Stomach smooth muscle (tissue), 2 donors: ENCODE data around the gene TBC1D8B.
"Not testable (repeated sequence)": the region's sequence is repeated elsewhere in the genome, so short reads cannot be mapped to it uniquely, and the experiment has no call there.

ENCODE experiments used
- H3K27ac ChIP-seq: one replicate; pipeline ENCODE4 v1.7.0; 2013; ENCODE audit warnings: mild to moderate bottlenecking, low read length, inconsistent platforms
- H3K27me3 ChIP-seq, 2 donors: one replicate each; pipeline ENCODE4 v1.7.0; 2013; ENCODE audit warnings: low read length in 2 of 2; ENCODE audit not compliant: insufficient read depth in 2 of 2, control insufficient read depth in 1 of 2
- H3K36me3 ChIP-seq, 2 donors: one replicate each; pipeline ENCODE4 v1.7.0; 2013; ENCODE audit warnings: low read length in 2 of 2; ENCODE audit not compliant: control insufficient read depth in 2 of 2, insufficient read depth in 2 of 2
- H3K4me1 ChIP-seq: one replicate; pipeline ENCODE4 v1.7.0; 2013; ENCODE audit warnings: low read length; ENCODE audit not compliant: control insufficient read depth, insufficient read depth
- H3K4me3 ChIP-seq, 2 donors: one replicate each; pipeline ENCODE4 v1.7.0; 2013; ENCODE audit warnings: low read length in 2 of 2
- H3K9ac ChIP-seq, 2 donors: one replicate each; pipeline ENCODE4 v1.7.0; 2013; ENCODE audit warnings: low read length in 2 of 2, mild to moderate bottlenecking in 1 of 2
- H3K9me3 ChIP-seq, 2 donors: one replicate each; pipeline ENCODE4 v1.7.0; 2013; ENCODE audit warnings: low read length in 2 of 2; ENCODE audit not compliant: control insufficient read depth in 2 of 2
- donor health status: healthy.
- donor health status: Pancreatic carcinoma.

The TBC1D8B gene

GRCh38 chrX:106802388-106803275 is at the start of gene TBC1D8B:
TSS of gene TBC1D8B (plus strand) at chrX:106802673. CDS start at chrX:106802854, 181 bp downstream.
- peak within 1 kb of the TSS; percentile 48 to 79 for H3K4me3 ChIP-seq
- H3K9me3 ChIP-seq: no peaks in the 10 kb centered on the region
- no peak within 1 kb of the TSS for H3K27ac ChIP-seq
- H3K4me1 ChIP-seq: peaks cover 2% of the 10 kb centered on the region
- no peaks in the 10 kb centered on the region for H3K36me3 ChIP-seq
- peaks cover 0 to 18% of the 10 kb centered on the region in 2 donors for H3K27me3 ChIP-seq
- H3K9ac ChIP-seq: peak within 1 kb of the TSS; percentile 3 to 48

- not testable (repeated sequence) for H3K9me3 ChIP-seq, H3K4me3 ChIP-seq
Observed at GRCh38 chrX:106769288-106769687, 33.2 kb upstream of the TBC1D8B start.

GRCh38 chrX:106774981-106775380 is 27.5 kb upstream of the TBC1D8B start:
- Histone ChIP-seq H3K36me3 (no peaks in the 10 kb centered on the region), H3K9me3 (no peaks in the 10 kb centered on the region), H3K4me1 (no peaks in the 10 kb centered on the region), H3K4me3 (no peak overlapping the region), H3K27ac (no peak overlapping the region), H3K27me3 (peaks cover 0 to 2% of the 10 kb centered on the region in 2 donors), H3K9ac (no peak overlapping the region)

More at GRCh38 chrX:106769288-106769687, 33.2 kb upstream of the TBC1D8B start:
- not testable (repeated sequence) for H3K36me3 ChIP-seq, H3K27ac ChIP-seq, H3K4me1 ChIP-seq, H3K27me3 ChIP-seq, H3K9ac ChIP-seq

- Histone ChIP-seq H3K36me3 (no peaks in the 10 kb centered on the region), H3K27me3 (peaks cover 0 to 3% of the 10 kb centered on the region in 2 donors), H3K9me3 (no peaks in the 10 kb centered on the region), H3K27ac (no peak overlapping the region), H3K4me1 (no peaks in the 10 kb centered on the region), H3K9ac (no peak overlapping the region), H3K4me3 (no peak overlapping the region)
Observed at GRCh38 chrX:106780264-106780663, 22.2 kb upstream of the TBC1D8B start.

GRCh38 chrX:106780664-106781377 is 21.7 kb upstream of the TBC1D8B start:
- H3K27me3 ChIP-seq: peaks cover 0 to 5% of the 10 kb centered on the region in 2 donors
- H3K27ac ChIP-seq: no peak overlapping the region
- no peaks in the 10 kb centered on the region for H3K9me3 ChIP-seq

GRCh38 chrX:106783716-106784115 is 18.8 kb upstream of the TBC1D8B start:
- H3K27me3 ChIP-seq: peaks cover 0 to 5% of the 10 kb centered on the region in 2 donors
- H3K36me3 ChIP-seq: no peaks in the 10 kb centered on the region
- H3K9ac ChIP-seq: no peak overlapping the region
- H3K9me3 ChIP-seq: no peaks in the 10 kb centered on the region
- H3K4me3 ChIP-seq: no peak overlapping the region
- no peaks in the 10 kb centered on the region for H3K4me1 ChIP-seq
- H3K27ac ChIP-seq: no peak overlapping the region

More at GRCh38 chrX:106780664-106781377, 21.7 kb upstream of the TBC1D8B start:
- Histone ChIP-seq H3K36me3 (no peaks in the 10 kb centered on the region), H3K9ac (no peak overlapping the region), H3K4me1 (no peaks in the 10 kb centered on the region), H3K4me3 (no peak overlapping the region)

GRCh38 chrX:106791495-106791894 is 11.0 kb upstream of the TBC1D8B start:
- no peaks in the 10 kb centered on the region for H3K27me3 ChIP-seq
- no peaks in the 10 kb centered on the region for H3K9me3 ChIP-seq
- H3K4me3 ChIP-seq: no peak overlapping the region
- H3K27ac ChIP-seq: no peak overlapping the region
- H3K4me1 ChIP-seq: no peaks in the 10 kb centered on the region
- no peaks in the 10 kb centered on the region for H3K36me3 ChIP-seq
- no peak overlapping the region for H3K9ac ChIP-seq

GRCh38 chrX:106802063-106802387 is 448 bp upstream of the TBC1D8B start:
- H3K9me3 ChIP-seq: no peaks in the 10 kb centered on the region
- peak overlapping the region in 1 of 2 donors; percentile 47 for H3K9ac ChIP-seq
- peaks cover 0 to 18% of the 10 kb centered on the region in 2 donors for H3K27me3 ChIP-seq
- no peaks in the 10 kb centered on the region for H3K36me3 ChIP-seq
- H3K4me1 ChIP-seq: peaks cover 2% of the 10 kb centered on the region
- peak overlapping the region; percentile 48 to 79 for H3K4me3 ChIP-seq
- no peak overlapping the region for H3K27ac ChIP-seq

- H3K9ac ChIP-seq: no peak overlapping the region
- no peak overlapping the region for H3K4me3 ChIP-seq
- H3K4me1 ChIP-seq: no peaks in the 10 kb centered on the region
- H3K36me3 ChIP-seq: no peaks in the 10 kb centered on the region
- no peaks in the 10 kb centered on the region for H3K9me3 ChIP-seq
- no peaks in the 10 kb centered on the region for H3K27me3 ChIP-seq
- H3K27ac ChIP-seq: no peak overlapping the region
Observed at GRCh38 chrX:106811131-106811910, 8.8 kb downstream of the TBC1D8B start.

GRCh38 chrX:106812930-106813329 is 10.5 kb downstream of the TBC1D8B start:
- not testable (repeated sequence) for H3K4me3 ChIP-seq, H3K27me3 ChIP-seq, H3K36me3 ChIP-seq, H3K9me3 ChIP-seq, H3K4me1 ChIP-seq, H3K9ac ChIP-seq, H3K27ac ChIP-seq
